MG63 (cell line): ENCODE results near the gene CIART. TPM values are rescaled to one million over a fixed set of nuclear protein-coding genes. Genes with fewer than 3 reads are reported as not detected.

ENCODE experiments used
- total RNA-seq: library from RNA; depleted of rRNA; stranded (reverse); fragments of >200 nt; shearing (Covaris generic); gene quantifications from 2 replicates; pipeline ENCODE4 v1.2.3, GENCODE V29; 2014; ENCODE audit warnings: low replicate concordance; rRNA removed

Gene CIART
- total RNA-seq, 1 experiment from 2014 or later = not detected

Other genes with a start within 250 kb of the CIART start
- 26.4 and 47.3 TPM in 2 replicates for gene VPS45, start 214.8 kb upstream of the CIART start, total RNA-seq
- gene PLEKHO1, start 132.6 kb upstream of the CIART start, total RNA-seq = 9.9 and 15.8 TPM in 2 replicates
- 17.0 and 38.7 TPM in 2 replicates for gene ANP32E, start 46.4 kb upstream of the CIART start, total RNA-seq
- not detected in 2 replicates for gene CA14, start 24.8 kb upstream of the CIART start, total RNA-seq
- gene APH1A, start 13.5 kb upstream of the CIART start, total RNA-seq = 136 and 156 TPM in 2 replicates
- 2.5 TPM in 1 of 2 replicates, not detected in the other for gene C1orf54, start 9.8 kb upstream of the CIART start, total RNA-seq
- gene MRPS21, start 11.3 kb downstream of the CIART start, total RNA-seq = 75.5 and 80.7 TPM in 2 replicates
- 65.9 and 75.5 TPM in 2 replicates for gene PRPF3, start 39.0 kb downstream of the CIART start, total RNA-seq
- gene RPRD2, start 81.6 kb downstream of the CIART start, total RNA-seq = 2.5 and 10.6 TPM in 2 replicates
- gene TARS2, start 204.9 kb downstream of the CIART start, total RNA-seq = 14.7 and 15.4 TPM in 2 replicates
- gene ECM1, start 225.6 kb downstream of the CIART start, total RNA-seq = 9.9 and 13.8 TPM in 2 replicates
- not detected in 2 replicates for gene FALEC, start 233.2 kb downstream of the CIART start, total RNA-seq